ENCODE data around the gene CCDC85C.

Gene CCDC85C

DNA sequence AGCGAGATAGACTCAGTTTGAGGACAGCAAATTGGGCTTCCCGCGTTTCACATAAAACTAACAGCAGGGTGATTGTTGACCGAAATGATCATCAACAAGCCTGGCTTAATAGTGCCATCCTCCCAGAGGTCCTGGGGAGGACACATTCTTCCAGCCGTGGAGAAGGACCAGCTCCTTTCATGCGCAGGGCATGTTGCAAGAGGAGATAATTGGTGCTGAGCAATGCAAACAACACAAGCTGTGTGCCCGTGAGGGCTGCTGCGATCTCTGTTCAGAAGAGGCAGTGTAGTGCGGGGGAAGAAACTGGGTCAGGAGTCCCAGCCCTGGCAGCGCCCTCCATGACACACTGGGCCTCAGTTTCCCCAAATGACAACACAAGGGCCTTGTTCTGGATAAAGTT, 54.3 kb downstream of the CCDC85C start:
- Histone ChIP-seq H3K9me3 (ENCODE audit: control insufficient read depth, low read length) (no peaks in the 10 kb centered on the region), H3K4me1 (ENCODE audit: control insufficient read depth, insufficient read depth, low read length) (peaks cover 49% of the 10 kb centered on the region), H3K36me3 (ENCODE audit: control insufficient read depth, insufficient read depth, low read length) (no peaks in the 10 kb centered on the region), H3K27me3 (ENCODE audit: control insufficient read depth, insufficient read depth, low read length) (no peaks in the 10 kb centered on the region), H3K9ac (ENCODE audit: low read length) (no peak overlapping the region), H3K4me3 (ENCODE audit: low read length) (no peak overlapping the region)

DNA sequence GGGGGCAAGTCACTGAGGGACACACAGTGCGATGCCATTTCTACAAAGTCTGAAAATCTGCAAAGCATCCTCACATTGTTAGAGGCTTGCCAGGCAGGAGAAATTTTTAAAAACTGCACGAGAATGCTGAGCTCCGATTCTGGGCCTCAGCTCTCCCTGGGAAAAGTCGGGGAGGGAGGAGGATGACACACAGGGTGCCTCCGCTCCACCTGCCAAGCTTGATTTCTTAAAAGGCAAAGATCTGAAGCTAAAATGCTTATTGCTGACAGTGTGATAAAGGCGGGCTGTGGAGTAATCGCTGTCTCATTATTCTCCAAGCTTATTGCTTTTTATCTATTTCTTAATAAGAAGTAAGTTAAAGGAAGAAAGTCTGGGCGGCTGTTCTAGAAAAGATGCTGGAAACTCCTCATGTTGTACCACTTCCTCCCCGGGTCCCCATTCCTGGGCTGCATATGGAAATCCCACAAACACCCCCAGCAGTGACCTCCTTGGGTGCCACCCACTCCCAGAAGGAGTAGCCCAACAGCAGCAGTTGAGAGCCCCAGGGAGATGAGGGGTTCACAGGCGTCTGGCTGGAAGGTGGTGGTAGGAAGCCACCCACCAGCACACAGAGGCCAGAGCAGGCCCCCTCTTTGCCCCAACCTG, 55.0 kb downstream of the CCDC85C start:
- peaks cover 42% of the 10 kb centered on the region for H3K4me1 ChIP-seq (ENCODE audit: control insufficient read depth, insufficient read depth, low read length)
- no peak overlapping the region for H3K9ac ChIP-seq (ENCODE audit: low read length)

DNA sequence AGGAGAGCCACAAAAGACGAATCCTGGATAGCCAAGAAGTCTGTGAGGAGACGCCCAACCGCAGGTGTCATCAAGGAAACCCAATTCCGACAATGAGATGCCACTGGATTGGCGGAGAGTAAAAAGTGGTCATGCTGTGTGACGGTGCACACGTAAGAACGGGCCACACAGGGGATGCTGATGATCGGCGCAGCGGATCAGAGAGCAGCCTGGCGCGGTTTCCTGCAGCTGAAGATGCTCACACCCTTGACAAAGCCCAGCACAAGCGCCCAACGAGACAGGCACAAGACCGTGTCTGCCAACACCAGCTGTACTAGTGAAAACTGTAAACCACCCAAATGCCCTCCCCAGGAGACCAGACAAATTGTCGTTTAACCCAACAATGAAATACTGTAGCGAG, 55.8 kb downstream of the CCDC85C start:
- Histone ChIP-seq H3K9ac (ENCODE audit: low read length) (no peak overlapping the region), H3K27me3 (ENCODE audit: control insufficient read depth, insufficient read depth, low read length) (no peaks in the 10 kb centered on the region), H3K4me3 (ENCODE audit: low read length) (no peak overlapping the region), H3K9me3 (ENCODE audit: control insufficient read depth, low read length) (no peaks in the 10 kb centered on the region), H3K36me3 (ENCODE audit: control insufficient read depth, insufficient read depth, low read length) (no peaks in the 10 kb centered on the region), H3K4me1 (ENCODE audit: control insufficient read depth, insufficient read depth, low read length) (peaks cover 34% of the 10 kb centered on the region)

More for the DNA sequence above, 55.0 kb downstream of the CCDC85C start:
- no peaks in the 10 kb centered on the region for H3K9me3 ChIP-seq (ENCODE audit: control insufficient read depth, low read length)
- no peak overlapping the region for H3K4me3 ChIP-seq (ENCODE audit: low read length)
- no peaks in the 10 kb centered on the region for H3K27me3 ChIP-seq (ENCODE audit: control insufficient read depth, insufficient read depth, low read length)
- H3K36me3 ChIP-seq (ENCODE audit: control insufficient read depth, insufficient read depth, low read length): no peaks in the 10 kb centered on the region

DNA sequence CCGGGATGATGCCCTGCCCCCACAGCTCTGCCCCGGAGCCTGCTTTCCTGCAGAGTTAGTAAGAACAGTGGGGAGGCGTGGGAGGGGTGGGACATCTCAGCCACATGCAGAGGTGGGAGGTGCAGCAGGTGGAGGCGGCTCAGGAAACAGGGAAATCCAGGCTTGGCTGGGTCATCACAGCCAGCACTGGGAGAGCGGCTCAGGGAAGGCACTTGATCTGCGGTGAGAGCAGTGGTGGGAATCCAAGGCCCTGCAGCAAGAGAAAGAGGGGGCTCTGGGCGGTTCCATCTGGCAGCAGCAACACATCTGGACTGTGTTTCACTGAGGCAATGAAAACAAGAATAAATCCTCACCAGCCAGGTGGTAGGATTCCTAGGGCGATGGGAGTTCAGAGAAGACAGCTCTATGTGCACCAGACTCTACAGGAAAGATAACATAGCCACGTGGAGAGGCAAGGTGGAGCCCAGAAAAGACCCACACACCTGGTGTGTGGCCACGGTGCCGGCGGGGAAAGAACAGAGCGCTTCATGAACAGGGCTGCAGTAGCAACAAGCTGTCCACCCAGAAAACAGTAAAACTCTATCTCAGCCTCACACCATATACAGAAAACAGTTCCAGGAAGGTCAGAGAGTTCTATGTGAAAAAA, 57.6 kb downstream of the CCDC85C start:
- H3K9me3 ChIP-seq (ENCODE audit: control insufficient read depth, low read length): no peaks in the 10 kb centered on the region
- no peaks in the 10 kb centered on the region for H3K27me3 ChIP-seq (ENCODE audit: control insufficient read depth, insufficient read depth, low read length)
- no peak overlapping the region for H3K4me3 ChIP-seq (ENCODE audit: low read length)
- no peak overlapping the region for H3K9ac ChIP-seq (ENCODE audit: low read length)
- no peaks in the 10 kb centered on the region for H3K36me3 ChIP-seq (ENCODE audit: control insufficient read depth, insufficient read depth, low read length)
- peaks cover 30% of the 10 kb centered on the region for H3K4me1 ChIP-seq (ENCODE audit: control insufficient read depth, insufficient read depth, low read length)

DNA sequence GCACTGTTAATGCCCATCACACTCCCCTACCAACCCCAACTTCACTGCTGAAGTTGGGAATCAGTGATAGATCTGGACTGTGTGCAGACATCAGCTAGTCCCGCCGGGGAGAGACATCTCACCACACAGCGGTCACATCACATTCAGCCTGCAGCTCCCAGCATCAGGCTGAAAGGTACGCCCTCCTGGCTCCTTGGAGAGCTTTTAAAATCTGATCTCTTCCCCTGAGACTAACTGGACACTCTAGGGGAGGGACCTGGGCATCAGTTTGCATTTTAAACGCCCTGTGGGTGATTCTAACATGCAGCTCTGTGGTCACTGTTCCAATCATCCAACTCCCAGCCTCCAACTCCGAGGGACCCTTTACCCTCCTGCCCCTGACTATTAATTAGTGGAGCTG, 58.4 kb downstream of the CCDC85C start:
- Histone ChIP-seq H3K9me3 (ENCODE audit: control insufficient read depth, low read length) (no peaks in the 10 kb centered on the region), H3K27me3 (ENCODE audit: control insufficient read depth, insufficient read depth, low read length) (no peaks in the 10 kb centered on the region), H3K36me3 (ENCODE audit: control insufficient read depth, insufficient read depth, low read length) (no peaks in the 10 kb centered on the region), H3K4me1 (ENCODE audit: control insufficient read depth, insufficient read depth, low read length) (peaks cover 24% of the 10 kb centered on the region), H3K9ac (ENCODE audit: low read length) (no peak overlapping the region), H3K4me3 (ENCODE audit: low read length) (no peak overlapping the region)

DNA sequence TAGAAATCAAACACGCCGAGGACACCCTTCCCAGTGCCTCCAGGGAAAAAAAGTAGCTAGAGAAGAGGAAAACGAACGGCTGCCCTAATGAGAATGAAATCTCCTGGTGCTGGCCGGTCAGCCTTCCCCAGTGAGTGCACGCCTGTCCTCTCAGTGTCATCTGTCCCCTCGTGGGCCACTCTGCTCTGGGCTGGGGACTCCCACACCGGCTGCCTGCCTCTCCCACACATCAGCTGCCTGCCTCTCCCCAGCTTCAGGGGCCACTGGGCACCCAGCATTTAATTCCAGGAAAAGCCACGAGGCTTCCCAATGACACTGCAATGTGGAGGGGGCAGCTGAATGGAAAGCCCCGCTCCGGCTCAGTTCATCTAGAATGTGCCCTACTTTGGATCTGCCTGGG, 59.0 kb downstream of the CCDC85C start:
- H3K9me3 ChIP-seq (ENCODE audit: control insufficient read depth, low read length): no peaks in the 10 kb centered on the region
- no peak overlapping the region for H3K4me3 ChIP-seq (ENCODE audit: low read length)

DNA sequence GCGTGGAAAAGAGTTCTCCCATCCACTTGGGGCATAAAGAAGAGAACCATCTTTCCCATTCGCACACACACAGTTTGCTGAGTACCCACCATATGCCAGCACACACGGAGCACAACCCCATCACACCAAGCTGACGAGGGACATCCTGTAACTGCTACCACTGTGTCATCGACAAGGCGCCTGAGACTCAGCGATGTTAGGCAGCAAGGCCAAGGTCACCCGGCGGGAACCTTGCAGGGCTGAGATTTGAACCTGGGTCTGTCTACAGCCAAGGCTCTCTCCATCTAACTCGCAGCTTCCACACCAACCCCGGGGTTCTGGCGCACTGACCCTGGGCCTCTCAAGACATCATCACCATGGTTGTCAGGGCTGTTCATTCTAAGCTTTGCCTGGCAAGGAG, 60.0 kb downstream of the CCDC85C start:
- Histone ChIP-seq H3K9me3 (ENCODE audit: control insufficient read depth, low read length) (no peaks in the 10 kb centered on the region), H3K27me3 (ENCODE audit: control insufficient read depth, insufficient read depth, low read length) (no peaks in the 10 kb centered on the region), H3K36me3 (ENCODE audit: control insufficient read depth, insufficient read depth, low read length) (no peaks in the 10 kb centered on the region), H3K9ac (ENCODE audit: low read length) (no peak overlapping the region), H3K4me1 (ENCODE audit: control insufficient read depth, insufficient read depth, low read length) (peaks cover 16% of the 10 kb centered on the region), H3K4me3 (ENCODE audit: low read length) (no peak overlapping the region)

More for the DNA sequence above, 59.0 kb downstream of the CCDC85C start:
- no peaks in the 10 kb centered on the region for H3K36me3 ChIP-seq (ENCODE audit: control insufficient read depth, insufficient read depth, low read length)
- no peak overlapping the region for H3K9ac ChIP-seq (ENCODE audit: low read length)
- no peaks in the 10 kb centered on the region for H3K27me3 ChIP-seq (ENCODE audit: control insufficient read depth, insufficient read depth, low read length)
- H3K4me1 ChIP-seq (ENCODE audit: control insufficient read depth, insufficient read depth, low read length): peaks cover 19% of the 10 kb centered on the region

DNA sequence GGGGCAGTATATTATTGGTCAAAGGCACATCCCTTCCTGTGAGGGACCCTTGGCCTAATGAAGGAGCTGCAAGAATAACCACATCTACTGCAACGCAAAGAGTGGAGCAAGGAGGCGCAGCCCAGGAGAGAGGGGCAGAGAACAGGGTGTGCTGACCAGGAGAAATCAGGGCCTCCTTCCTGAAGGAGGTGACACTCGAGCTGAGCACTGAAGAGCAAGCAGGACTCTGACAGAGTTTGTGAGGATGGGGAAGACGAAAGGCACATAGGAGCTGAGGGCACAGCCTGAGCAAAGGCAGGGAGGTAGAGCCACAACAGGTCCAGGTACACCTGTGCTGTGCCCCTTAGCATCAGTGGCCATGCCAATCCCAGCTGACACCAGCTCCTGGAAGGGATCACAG, 60.6 kb downstream of the CCDC85C start:
- Histone ChIP-seq H3K27me3 (ENCODE audit: control insufficient read depth, insufficient read depth, low read length) (no peaks in the 10 kb centered on the region), H3K4me3 (ENCODE audit: low read length) (no peak overlapping the region), H3K9ac (ENCODE audit: low read length) (no peak overlapping the region), H3K4me1 (ENCODE audit: control insufficient read depth, insufficient read depth, low read length) (peaks cover 17% of the 10 kb centered on the region), H3K9me3 (ENCODE audit: control insufficient read depth, low read length) (no peaks in the 10 kb centered on the region), H3K36me3 (ENCODE audit: control insufficient read depth, insufficient read depth, low read length) (no peaks in the 10 kb centered on the region)

DNA sequence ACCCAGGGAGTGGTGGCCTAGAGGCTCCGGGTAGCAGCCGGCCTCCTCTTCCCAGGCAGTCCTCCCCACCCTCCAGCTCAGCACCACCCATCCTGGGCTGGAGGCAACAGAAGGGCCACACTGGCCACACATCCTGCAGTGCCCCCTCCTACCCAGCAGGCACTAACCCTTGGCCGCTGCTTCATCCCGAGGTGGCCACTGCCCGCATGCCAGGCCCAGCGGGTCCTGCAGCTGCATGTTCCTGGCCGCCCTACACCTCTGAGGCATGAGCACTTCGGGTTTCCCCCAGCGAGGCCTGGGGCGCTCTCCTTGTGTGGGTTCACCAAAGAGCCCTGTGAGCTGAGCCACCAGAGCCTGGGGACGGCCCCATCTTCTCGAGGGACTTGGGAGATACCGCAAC, 61.4 kb downstream of the CCDC85C start:
- no peak overlapping the region for H3K4me3 ChIP-seq (ENCODE audit: low read length)
- no peaks in the 10 kb centered on the region for H3K27me3 ChIP-seq (ENCODE audit: control insufficient read depth, insufficient read depth, low read length)
- no peak overlapping the region for H3K9ac ChIP-seq (ENCODE audit: low read length)
- H3K36me3 ChIP-seq (ENCODE audit: control insufficient read depth, insufficient read depth, low read length): no peaks in the 10 kb centered on the region
- no peaks in the 10 kb centered on the region for H3K9me3 ChIP-seq (ENCODE audit: control insufficient read depth, low read length)
- H3K4me1 ChIP-seq (ENCODE audit: control insufficient read depth, insufficient read depth, low read length): peaks cover 25% of the 10 kb centered on the region

DNA sequence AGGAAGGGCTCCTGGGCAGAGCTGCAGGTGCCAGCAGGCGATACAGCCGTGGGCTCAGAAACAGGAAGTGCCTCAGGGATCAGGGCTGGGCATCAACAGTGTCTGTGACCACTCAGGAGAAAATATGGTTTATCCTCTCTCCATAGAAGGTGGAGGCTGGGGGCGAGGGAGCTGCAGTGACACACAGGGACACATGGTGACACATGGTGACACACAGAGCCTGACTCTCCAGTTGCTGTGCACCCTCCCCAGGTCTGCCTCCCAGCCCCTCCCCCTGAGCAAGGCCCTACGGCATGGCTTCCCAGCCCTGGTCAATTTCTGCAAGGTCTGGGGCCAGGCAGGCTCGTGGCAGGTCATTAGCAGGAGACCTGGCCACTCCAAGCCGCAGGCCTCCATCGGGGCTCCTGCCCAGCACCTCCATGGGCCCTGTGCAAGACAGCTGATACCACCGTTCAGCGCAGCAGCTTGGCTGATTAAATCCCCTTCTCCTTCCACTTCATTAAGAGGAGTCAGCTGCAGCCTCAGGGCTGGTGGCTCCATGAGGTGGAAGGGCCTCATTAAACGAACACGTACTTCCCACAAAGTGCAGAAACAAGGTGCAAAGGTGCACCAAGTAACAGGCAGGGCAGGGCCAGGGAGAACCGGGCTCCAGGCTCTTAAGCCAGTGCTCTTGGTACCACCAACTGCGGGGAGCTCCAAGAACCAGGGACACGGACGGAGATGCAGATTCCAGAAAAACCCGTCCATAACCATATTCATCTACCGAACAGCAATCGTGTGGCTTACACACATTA, 62.1 kb downstream of the CCDC85C start:
- peaks cover 32% of the 10 kb centered on the region for H3K4me1 ChIP-seq (ENCODE audit: control insufficient read depth, insufficient read depth, low read length)
- no peak overlapping the region for H3K9ac ChIP-seq (ENCODE audit: low read length)
- H3K9me3 ChIP-seq (ENCODE audit: control insufficient read depth, low read length): no peaks in the 10 kb centered on the region
- H3K27me3 ChIP-seq (ENCODE audit: control insufficient read depth, insufficient read depth, low read length): no peaks in the 10 kb centered on the region
- H3K4me3 ChIP-seq (ENCODE audit: low read length): no peak overlapping the region
- H3K36me3 ChIP-seq (ENCODE audit: control insufficient read depth, insufficient read depth, low read length): no peaks in the 10 kb centered on the region

DNA sequence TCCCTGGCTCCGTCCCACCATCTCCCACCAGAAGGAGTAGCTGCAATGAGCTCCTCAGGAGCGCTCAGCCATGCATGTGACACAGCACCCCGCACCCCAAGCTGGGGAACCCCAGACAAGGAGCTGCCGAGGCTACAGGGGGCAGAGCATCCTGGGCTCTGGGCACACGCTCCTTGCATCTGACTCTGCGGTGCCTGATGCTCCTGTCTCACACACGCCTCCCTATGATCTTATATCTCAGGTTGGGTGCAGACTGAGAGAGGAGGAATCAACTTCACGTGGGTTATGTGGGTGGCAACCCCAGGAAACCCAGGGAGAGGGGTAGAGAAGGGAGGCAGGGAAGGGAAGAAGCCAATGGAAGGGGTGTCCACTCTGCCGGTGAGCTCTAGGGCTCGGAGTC, 62.8 kb downstream of the CCDC85C start:
- no peaks in the 10 kb centered on the region for H3K27me3 ChIP-seq (ENCODE audit: control insufficient read depth, insufficient read depth, low read length)
- H3K4me3 ChIP-seq (ENCODE audit: low read length): no peak overlapping the region
- H3K4me1 ChIP-seq (ENCODE audit: control insufficient read depth, insufficient read depth, low read length): peaks cover 32% of the 10 kb centered on the region
- no peaks in the 10 kb centered on the region for H3K36me3 ChIP-seq (ENCODE audit: control insufficient read depth, insufficient read depth, low read length)
- no peaks in the 10 kb centered on the region for H3K9me3 ChIP-seq (ENCODE audit: control insufficient read depth, low read length)
- no peak overlapping the region for H3K9ac ChIP-seq (ENCODE audit: low read length)

Data from mucosa of stomach (tissue), 1 donor.